Suprapubic skin (tissue), 4 donors: Measurements from ENCODE around the gene DEGS2. TPM values are rescaled to one million over a fixed set of nuclear protein-coding genes. Genes with fewer than 3 reads are reported as not detected.

Source experiments
- DNase-seq, 2 donors: peaks; one replicate each; pipeline ENCODE4 v3.0.0-alpha.2; 2019; ENCODE audit warnings: low spot score in 2 of 2
- H3K27ac ChIP-seq: fragments of 200-600 bp; sonication (generic); one replicate; pipeline ENCODE4 v1.5.1; 2019
- H3K27me3 ChIP-seq: fragments of 200-600 bp; sonication (generic); one replicate; pipeline ENCODE4 v1.5.1; 2019
- H3K36me3 ChIP-seq: fragments of 200-600 bp; sonication (generic); one replicate; pipeline ENCODE4 v1.5.1; 2019
- H3K4me1 ChIP-seq: fragments of 200-600 bp; sonication (generic); one replicate; pipeline ENCODE4 v1.5.1; 2019
- H3K4me3 ChIP-seq: fragments of 200-600 bp; sonication (generic); one replicate; pipeline ENCODE4 v1.5.1; 2019; ENCODE audit warnings: mild to moderate bottlenecking
- H3K9me3 ChIP-seq: fragments of 200-600 bp; sonication (generic); one replicate; pipeline ENCODE4 v1.5.1; 2019
- CTCF ChIP-seq, 2 donors: fragments of 200-600 bp in 1 of 2; fragments of 450-650 bp in 1 of 2; sonication (generic) in 1 of 2; IDR thresholded peaks; one replicate each; pipeline ENCODE4 v1.5.1; 2016 to 2019; ENCODE audit warnings: antibody characterized with exemption in 2 of 2, mild to moderate bottlenecking in 1 of 2, moderate library complexity in 1 of 2
- EP300 ChIP-seq: sonication (generic); formaldehyde crosslinking; IDR thresholded peaks from one replicate; pipeline ENCODE4 v1.6.1; 2017; ENCODE audit warnings: antibody characterized with exemption
- POLR2A ChIP-seq, 2 donors: fragments of 450-650 bp; IDR thresholded peaks; one replicate each; pipeline ENCODE4 v1.6.1; 2017; ENCODE audit warnings: antibody characterized with exemption in 2 of 2, mild to moderate bottlenecking in 2 of 2, moderate library complexity in 2 of 2
- POLR2AphosphoS5 ChIP-seq, 3 donors: sonication (generic); formaldehyde crosslinking; IDR thresholded peaks; one replicate each; pipeline ENCODE4 v1.6.1; 2017; ENCODE audit warnings: antibody characterized with exemption in 3 of 3
- WGBS: methylation state at CpG from one replicate; pipeline ENCODE4 v1.1.5; 2018; 5-methylcytosine and 5-hydroxymethylcytosine counted together
- total RNA-seq, 4 donors: library from RNA; depleted of rRNA; stranded (reverse); fragments of >200 nt; gene quantifications; one replicate each; pipeline ENCODE4 v1.1.0, GENCODE V29; 2016

DEGS2 gene
- total RNA-seq, 4 donors from 2014 or later: 78.9 to 130 (median 108) TPM

- no peak for DNase-seq
- Histone ChIP-seq H3K9me3 (no peaks in the 10 kb centered on the region), H3K27ac (peak overlapping the region; percentile 42), H3K27me3 (peaks cover 31% of the 10 kb centered on the region), H3K36me3 (no peaks in the 10 kb centered on the region), H3K4me1 (peaks cover 53% of the 10 kb centered on the region), H3K4me3 (peak overlapping the region; percentile 11)
- WGBS: 28% methylated on average over 12 of the region's 12 CpGs
- no peak for TF ChIP-seq EP300
- TF ChIP-seq CTCF (IDR thresholded peaks at IDR 0.05): no peak
- TF ChIP-seq POLR2AphosphoS5 (IDR thresholded peaks at IDR 0.05): no peak
- TF ChIP-seq POLR2A (IDR thresholded peaks at IDR 0.05): no peak
Observed at GRCh38 chr14:100155756-100156616, 3.5 kb downstream of the DEGS2 start.

GRCh38 chr14:100155049-100155621 is 4.3 kb downstream of the DEGS2 start:
- DNase-seq: no peak
- 46% methylated on average over 7 of the region's 8 CpGs for WGBS
- H3K36me3 ChIP-seq: no peaks in the 10 kb centered on the region
- TF ChIP-seq CTCF (IDR thresholded peaks at IDR 0.05) (peak; percentile 39 to 62), POLR2AphosphoS5 (IDR thresholded peaks at IDR 0.05) (no peak), EP300 (no peak), POLR2A (IDR thresholded peaks at IDR 0.05) (no peak)
- peak overlapping the region; percentile 42 for H3K27ac ChIP-seq
- H3K27me3 ChIP-seq: peaks cover 25% of the 10 kb centered on the region
- H3K9me3 ChIP-seq: no peaks in the 10 kb centered on the region
- no peak overlapping the region for H3K4me3 ChIP-seq
- peaks cover 61% of the 10 kb centered on the region for H3K4me1 ChIP-seq

GRCh38 chr14:100153560-100153959 is 5.9 kb downstream of the DEGS2 start:
- H3K27ac ChIP-seq: no peak overlapping the region
- no peaks in the 10 kb centered on the region for H3K9me3 ChIP-seq
- no peak overlapping the region for H3K4me3 ChIP-seq
- peaks cover 9% of the 10 kb centered on the region for H3K27me3 ChIP-seq
- H3K4me1 ChIP-seq: peaks cover 61% of the 10 kb centered on the region
- no peak for TF ChIP-seq CTCF (IDR thresholded peaks at IDR 0.05)
- no peak for TF ChIP-seq POLR2A (IDR thresholded peaks at IDR 0.05)
- no peak for TF ChIP-seq POLR2AphosphoS5 (IDR thresholded peaks at IDR 0.05)
- no peak for TF ChIP-seq EP300
- no CpG with 5 or more reads among the region's 6 CpGs for WGBS
- H3K36me3 ChIP-seq: no peaks in the 10 kb centered on the region
- DNase-seq: no peak

- TF ChIP-seq CTCF (IDR thresholded peaks at IDR 0.05) (no peak), POLR2AphosphoS5 (IDR thresholded peaks at IDR 0.05) (no peak), POLR2A (IDR thresholded peaks at IDR 0.05) (no peak), EP300 (no peak)
- WGBS: 83% methylated on average over 9 of the region's 10 CpGs
- H3K4me3 ChIP-seq: no peak overlapping the region
- H3K36me3 ChIP-seq: no peaks in the 10 kb centered on the region
- DNase-seq: no peak
- no peak overlapping the region for H3K27ac ChIP-seq
- H3K27me3 ChIP-seq: no peaks in the 10 kb centered on the region
- H3K4me1 ChIP-seq: peaks cover 65% of the 10 kb centered on the region
- no peaks in the 10 kb centered on the region for H3K9me3 ChIP-seq
Observed at GRCh38 chr14:100152091-100152490, 7.4 kb downstream of the DEGS2 start.

- no peak for DNase-seq
Observed at GRCh38 chr14:100150932-100151587, 8.4 kb downstream of the DEGS2 start.

More at GRCh38 chr14:100150932-100151587, 8.4 kb downstream of the DEGS2 start:
- H3K4me3 ChIP-seq: no peak overlapping the region
- no peaks in the 10 kb centered on the region for H3K27me3 ChIP-seq
- peaks cover 63% of the 10 kb centered on the region for H3K4me1 ChIP-seq
- 39% methylated on average over 5 of the region's 12 CpGs for WGBS
- H3K9me3 ChIP-seq: no peaks in the 10 kb centered on the region
- H3K27ac ChIP-seq: peak overlapping the region; percentile 12
- TF ChIP-seq POLR2A (IDR thresholded peaks at IDR 0.05) (no peak), EP300 (no peak), POLR2AphosphoS5 (IDR thresholded peaks at IDR 0.05) (no peak), CTCF (IDR thresholded peaks at IDR 0.05) (no peak)
- H3K36me3 ChIP-seq: no peaks in the 10 kb centered on the region
